Measurements from ENCODE around the gene CGRRF1.

Gene CGRRF1

DNA sequence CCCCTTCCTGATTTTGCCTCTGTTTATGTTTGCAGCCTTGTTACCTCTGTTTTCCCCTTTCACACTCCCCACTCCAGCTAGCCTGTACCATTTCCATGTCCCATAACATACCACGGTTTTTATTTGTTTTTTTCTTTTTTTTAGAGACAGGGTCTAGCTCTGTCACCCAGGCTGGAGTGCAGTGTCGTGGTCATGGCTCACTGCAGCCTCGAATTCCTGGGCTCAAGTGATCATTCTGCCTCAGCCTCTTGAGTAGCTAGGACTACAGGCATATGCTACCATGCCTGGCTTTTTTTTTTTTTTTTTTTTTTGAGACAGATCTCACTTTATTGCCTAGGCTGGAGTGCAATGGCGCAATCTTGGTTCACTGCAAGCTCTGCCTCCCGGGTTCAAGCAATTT is 38.8 kb downstream of the CGRRF1 start:
- DNase-seq (ENCODE audit: low spot score): no peak

DNA sequence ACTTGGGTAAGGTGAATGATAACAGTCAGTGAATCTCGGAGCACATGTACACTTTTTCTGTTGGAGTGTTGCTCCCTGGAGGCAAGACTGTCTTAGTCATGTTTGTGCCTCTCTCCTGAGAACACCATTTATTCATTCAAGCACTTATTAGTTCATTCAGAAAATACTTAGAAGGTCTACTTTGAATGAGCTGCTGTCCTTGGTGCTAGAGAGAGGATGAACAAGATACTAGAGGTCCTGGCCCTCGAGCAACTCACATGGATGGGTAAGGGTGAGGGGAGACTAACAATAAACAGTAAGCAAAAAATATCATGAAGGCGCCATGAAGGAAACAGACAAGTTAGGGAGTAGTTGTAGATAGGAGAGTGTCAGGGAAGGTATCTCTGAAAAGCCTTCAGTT is 40.2 kb downstream of the CGRRF1 start:
- DNase-seq (ENCODE audit: low spot score): no peak

DNA sequence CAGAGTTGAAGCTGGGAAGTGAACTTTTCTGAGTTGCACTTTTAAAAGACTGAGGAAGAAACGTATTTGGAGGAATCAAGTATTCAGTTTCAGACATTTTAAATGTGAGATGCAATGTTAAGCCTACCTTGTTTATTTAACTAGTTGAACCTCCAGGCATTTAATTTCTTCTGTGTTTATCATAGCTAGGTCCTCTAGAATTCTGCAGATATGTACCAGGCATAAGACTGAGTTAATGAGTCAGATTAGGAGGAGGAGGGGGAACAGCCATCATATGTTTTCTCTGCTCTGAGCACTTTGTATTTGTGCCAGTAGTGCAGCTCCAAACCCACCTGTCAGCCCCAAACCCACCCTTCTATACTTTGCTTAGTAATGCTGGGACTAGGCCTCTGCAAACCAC is 40.8 kb downstream of the CGRRF1 start:
- no peak for DNase-seq (ENCODE audit: low spot score)

DNA sequence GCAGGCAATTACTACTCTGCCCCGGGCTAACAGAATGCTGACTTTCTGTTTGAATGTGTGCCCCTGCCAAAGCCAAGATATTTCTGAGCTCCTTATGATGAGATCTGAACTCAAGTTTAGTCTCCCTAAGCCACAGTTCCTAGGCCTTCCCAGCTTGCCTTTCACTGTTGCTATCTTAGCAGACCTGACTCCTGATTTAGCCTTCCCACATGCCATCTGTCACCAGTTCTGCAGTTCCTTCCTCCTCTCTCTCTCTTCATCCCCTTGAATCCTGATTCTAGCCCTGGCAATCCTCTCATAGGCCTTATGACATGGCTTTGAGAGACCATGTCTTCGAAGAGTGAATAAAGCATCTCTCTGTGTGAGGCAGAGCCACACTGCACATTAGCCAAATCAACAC is 44.7 kb downstream of the CGRRF1 start:
- no peak for DNase-seq (ENCODE audit: low spot score)

DNA sequence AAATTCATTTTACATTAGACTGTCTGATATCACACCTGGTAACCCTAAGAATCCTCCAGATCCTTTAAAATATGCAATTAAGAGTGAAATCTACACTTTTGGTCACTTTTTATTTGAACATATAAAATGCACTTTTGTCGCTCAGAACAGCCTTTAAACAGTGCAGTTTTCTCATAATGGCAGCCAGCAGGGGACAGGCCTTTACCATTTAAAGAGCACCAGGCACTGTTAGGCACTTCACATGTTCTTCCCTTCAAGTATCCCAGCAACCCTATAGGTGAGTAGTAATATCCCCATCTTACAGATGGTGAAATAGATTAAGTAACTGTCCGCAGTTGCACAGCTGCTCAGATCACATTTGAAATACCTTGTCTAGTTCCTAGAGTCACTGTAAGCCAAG is 45.9 kb downstream of the CGRRF1 start:
- no peak for DNase-seq (ENCODE audit: low spot score)

DNA sequence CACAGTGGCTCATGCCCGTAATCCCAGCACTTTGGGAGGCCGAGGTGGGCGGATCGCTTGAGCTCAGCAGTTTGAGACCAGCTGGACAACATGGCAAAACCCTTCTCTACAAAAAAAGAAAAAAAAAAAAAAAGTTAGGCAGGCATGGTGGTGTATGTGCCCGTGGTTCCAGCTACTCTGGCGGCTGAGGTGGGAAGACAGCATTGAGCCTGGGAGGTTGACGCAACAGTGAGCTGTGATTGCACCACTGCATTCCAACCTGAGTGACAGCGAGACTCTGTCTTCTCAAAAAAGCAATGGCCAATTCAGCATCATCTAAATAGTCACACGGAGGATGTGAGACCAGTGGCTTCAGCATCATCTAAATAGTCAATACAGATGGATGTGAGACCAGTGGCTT is 46.8 kb downstream of the CGRRF1 start:
- no peak for DNase-seq (ENCODE audit: low spot score)

DNA sequence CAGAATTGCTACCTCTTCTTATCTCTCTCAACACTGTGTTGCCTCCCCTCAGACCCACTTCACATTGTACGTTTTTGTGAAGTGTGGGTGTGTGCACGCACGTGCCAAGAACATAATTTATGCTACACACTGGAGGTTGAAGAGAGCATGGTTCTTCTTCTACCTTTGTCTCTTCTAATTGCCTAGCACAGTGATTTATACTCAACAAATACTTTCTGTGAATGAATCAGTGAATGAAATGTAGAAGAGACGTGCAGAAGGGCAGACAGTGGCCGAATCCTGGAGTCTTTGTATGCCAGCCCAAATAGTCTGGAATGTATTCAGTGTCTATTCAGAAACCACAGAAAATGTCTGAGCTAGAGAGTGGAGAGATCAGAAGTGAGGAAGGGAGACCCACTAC is 52.6 kb downstream of the CGRRF1 start:
- DNase-seq (ENCODE audit: low spot score): no peak

DNA sequence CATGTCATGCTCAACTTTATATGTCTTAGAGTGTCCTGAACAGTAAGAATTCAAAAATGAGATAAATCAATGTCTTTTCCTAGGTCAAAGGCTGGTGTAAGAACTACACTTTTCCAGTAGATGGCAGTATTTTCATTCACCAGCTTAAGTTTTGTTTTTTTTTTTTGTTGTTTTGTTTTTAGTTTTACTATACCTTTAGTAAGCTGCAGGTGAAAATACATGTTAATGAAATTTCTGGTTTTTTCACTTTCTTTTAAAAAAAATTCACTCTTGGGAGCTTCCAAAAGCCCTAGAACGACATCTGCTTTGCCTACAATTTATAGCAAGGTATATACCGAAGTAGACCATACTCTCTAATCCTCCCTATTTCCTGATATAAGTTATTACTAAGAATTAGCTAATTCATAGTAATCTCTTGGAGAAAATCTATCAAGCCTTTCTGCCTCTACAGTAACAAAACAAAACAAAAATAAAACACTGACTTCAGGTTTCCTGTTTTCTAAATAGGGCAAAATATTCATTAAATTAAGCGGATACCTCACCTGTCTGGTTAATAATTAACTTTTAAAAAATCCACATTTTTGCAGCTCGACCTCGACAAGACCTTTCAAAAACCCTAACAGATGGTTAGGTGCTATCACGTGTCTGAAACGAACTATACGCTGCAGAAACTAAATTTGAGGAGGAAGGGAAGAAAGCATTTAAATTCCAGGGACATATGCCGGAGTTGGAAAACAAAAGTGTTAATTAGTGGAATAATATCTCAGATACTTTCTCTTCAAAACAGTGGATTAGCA is 54.6 kb downstream of the CGRRF1 start:
- DNase-seq (ENCODE audit: low spot score): no peak

DNA sequence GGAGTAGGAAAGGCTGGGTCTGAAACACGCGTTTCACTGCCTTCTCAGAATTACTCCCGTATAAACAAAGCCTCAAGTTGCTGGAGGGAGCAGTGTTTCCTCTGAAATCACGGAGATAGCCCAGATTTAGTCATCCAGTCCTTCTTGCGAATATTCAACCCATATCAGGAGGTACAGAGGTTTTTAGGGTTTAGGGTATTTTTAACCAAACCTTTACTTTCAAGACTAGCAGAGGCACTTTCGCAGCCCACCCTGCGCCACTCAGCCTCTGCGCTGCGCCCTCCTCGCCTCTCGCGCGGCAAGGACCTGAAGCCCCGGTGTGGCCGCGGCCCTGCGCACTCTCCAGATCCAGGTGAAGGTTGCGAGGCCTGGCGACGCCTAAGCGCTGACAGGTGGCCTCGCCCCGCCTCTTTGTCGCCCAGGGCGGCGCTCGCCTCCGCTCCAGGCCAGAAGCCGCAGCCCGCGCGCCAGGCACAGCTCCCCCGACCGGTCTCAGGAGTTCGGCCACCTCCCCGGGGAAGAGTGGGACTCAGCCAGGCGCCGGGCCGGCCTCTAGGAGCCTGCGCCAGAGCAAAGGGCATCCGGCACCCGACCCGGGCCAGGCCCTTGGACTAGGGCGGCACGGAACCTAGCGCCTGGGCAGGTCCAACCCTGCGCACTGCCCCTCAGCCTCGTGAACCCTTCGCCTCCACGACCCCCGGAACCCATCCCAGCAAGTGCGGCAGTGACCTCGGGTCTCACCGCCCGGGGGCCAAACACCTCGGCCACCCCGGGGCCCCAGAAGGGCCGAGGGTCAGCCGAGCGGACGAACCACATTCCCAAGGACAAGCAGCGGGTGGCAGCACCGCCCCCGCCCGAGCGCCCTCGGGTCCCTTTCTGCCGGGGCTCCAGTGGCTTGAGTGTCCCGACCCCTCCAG is 55.4 kb downstream of the CGRRF1 start:
- DNase-seq (ENCODE audit: low spot score): peak; percentile 80

DNA sequence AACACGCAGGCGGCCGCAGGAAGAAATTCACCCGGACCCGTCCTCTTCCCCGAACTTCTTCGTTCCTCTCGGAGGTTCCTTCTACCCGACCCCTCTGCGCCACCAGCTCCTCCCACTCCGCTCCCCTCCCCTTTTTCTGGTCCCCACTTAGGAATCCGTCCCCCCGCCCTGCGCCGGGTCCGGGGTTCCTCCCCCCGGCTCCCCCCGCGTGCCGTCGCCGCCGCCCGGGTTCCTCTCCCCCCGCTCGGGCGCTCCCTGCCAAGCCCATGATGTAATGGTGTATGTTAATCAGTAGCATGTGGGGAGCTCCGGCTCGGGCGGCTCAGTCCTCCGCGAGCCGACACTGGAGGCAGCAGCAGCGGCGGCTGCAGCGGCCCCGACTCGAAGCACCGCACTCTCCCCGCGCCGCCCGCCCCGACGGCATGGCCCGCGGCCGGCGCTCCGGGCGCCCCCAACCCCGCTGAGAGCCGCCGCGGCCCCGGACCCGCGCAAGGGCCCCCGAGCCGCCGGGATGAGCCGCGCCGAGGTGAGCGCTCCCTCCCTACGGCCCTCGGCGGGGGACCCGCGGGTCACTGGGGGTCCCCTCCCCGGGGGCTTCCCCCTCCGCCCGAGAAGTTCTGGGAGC is 56.2 kb downstream of the CGRRF1 start:
- DNase-seq (ENCODE audit: low spot score): peak; percentile 84

DNA sequence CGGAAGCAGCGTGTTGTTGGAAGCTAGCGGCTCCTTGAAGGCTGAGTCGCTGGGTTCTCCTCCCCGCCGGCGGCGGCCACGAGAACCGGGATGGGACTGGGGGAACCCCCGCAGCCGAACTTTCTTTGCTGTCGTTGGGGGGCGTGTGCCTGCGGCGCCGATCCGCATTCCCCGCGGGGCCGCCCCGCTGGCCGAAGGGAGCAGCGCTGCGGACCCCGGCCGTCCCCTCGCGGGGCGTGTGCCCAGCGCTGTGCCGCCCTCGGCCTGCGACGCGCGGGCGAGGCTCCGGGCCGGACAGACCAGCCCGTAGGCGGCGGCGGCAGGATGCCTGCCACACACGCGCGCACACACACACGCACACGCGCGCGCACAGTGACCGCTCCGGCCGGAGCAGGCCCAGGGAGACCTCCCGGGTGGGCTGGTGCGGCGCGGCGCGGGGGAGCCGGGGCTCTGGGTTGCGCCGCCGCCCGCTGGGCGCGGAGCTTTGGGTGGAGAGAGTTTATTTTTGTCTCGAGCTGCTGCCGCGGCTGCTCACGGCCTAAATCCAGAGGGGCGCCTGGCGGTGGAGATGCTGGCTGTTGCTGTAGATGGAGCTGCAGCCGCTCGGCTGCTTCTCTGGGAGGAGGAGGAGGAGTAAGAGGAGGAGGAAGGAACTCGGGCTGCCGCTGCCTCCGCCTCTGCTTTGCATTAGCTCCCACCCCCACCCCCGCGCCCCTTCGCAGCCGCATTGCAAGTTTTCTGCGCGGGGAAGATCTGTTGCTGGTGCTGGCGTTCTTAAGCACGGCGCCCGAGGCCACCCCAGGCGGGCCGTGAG is 56.9 kb downstream of the CGRRF1 start, which contains the start of gene SAMD4A:
Gene SAMD4A (plus strand): TSS at position 719 of the 814 bp plus-strand sequence. CDS start 789 bp downstream, outside the sequence.
- peak; percentile 84 for DNase-seq (ENCODE audit: low spot score)

DNA sequence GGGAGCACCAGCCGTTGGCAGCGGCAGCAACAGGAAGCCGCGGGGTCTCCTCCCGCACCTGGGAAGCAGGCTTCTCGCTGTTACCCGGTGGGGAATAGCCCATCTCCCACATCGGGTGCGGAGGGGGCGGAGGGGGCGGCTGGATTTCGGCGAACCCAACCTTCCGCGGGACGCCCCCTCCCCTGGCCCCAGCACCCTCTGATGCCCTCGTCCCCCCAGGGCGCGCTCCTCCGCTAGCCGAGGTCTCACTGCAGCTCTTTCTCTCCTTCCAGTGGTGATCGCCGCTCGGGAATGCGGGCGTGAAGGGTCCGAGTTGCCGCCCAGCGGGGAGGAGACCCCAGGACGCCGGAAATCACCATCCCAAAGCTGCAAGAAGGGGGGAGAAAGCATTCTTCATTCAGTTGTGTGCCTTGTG is 57.5 kb downstream of the CGRRF1 start:
- DNase-seq (ENCODE audit: low spot score): peak; percentile 76

DNA sequence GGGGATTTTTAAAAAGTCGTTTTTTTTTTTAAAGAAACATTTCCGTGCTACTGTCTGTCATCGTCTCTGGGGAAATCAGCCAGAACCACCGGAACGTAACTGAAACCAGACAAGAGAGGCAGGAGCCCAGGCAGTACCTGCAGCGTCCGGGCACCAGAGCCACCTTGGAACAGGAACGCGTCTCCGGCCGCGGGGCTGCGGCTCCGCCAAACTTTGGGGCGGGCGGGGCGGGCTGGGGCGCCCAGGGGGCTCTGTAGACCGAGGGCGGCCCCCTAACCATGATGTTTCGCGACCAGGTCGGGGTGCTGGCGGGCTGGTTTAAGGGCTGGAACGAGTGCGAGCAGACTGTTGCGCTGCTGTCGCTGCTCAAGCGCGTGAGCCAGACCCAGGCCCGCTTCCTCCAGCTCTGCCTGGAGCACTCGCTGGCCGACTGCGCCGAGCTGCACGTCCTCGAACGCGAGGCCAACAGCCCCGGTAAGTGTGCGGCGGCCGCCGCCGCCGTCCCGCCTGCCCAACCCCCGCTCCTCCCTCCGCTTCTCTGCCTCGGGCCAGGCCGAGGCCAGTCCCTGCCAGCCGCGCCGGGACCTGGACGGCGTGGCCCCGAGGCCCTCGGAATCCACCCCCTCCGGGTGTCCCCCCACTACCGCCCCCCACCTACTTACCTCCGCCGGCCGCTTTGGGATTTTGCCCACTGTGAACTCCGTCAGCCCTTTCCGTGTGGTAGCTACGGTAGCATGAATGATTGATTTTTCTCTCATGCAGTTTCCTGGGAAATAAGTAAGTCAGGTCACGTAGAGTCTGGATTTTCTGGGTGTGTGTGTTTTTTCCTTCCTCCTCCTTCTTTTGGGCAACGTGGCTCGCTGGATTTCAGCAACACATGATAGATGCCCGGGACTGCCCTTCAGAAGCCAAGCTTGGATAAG is 58.2 kb downstream of the CGRRF1 start:
- DNase-seq (ENCODE audit: low spot score): peak; percentile 81

DNA sequence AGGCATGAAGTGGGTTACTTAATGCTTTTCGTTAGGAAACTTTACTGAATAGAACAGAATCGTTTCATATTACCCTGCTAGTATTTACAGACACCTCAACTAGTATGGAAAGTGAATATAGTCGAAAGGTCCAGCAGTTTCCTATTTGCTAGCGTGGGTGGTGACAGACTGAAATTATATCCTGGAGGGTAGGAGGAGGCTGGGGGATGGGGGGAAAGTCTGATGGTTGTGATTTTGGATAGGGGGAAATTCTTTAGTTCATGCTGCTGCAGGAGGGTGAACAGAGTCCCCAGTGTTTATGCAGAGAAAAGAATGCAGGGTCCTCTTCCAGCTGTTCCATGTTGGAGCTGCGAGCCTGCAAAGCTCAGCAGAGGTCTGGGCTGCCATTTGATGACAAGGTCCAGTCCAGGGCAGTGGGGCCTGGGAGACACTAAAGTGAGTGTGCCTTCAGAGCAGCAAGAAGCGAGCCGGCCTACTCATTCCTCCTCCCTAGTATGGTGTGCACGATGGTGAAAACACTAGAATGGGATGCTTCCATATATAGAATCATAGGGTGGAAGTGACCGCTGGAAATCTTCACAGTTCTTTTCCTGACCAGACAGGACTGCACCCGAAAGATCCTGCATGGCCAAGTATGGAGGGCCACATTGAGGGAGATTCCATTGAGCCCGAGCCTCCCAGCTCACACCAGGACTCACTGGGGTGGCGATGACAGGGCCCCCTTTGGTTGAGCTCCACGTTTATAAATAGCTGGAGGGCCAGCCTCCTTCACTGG is 59.3 kb downstream of the CGRRF1 start:
- DNase-seq (ENCODE audit: low spot score): no peak

DNA sequence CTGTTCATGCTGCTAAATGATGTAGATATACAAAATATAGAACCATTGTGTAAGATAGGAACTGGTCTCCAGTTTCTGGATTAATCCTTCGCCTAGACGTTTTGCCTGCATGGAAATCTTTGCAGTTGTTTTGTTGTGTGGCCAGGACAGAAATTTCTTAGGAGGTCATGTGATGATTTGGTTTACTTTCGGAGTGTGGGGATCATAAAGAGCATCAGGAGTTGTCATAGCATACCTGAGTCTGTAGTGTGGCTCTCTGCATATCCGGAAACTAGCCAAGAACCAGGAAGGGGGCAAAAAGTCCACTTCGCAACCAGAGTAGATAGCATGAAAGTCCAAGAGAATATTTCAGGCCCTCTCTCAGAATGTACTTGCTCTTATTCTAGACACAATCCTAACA is 60.3 kb downstream of the CGRRF1 start:
- DNase-seq (ENCODE audit: low spot score): no peak

DNA sequence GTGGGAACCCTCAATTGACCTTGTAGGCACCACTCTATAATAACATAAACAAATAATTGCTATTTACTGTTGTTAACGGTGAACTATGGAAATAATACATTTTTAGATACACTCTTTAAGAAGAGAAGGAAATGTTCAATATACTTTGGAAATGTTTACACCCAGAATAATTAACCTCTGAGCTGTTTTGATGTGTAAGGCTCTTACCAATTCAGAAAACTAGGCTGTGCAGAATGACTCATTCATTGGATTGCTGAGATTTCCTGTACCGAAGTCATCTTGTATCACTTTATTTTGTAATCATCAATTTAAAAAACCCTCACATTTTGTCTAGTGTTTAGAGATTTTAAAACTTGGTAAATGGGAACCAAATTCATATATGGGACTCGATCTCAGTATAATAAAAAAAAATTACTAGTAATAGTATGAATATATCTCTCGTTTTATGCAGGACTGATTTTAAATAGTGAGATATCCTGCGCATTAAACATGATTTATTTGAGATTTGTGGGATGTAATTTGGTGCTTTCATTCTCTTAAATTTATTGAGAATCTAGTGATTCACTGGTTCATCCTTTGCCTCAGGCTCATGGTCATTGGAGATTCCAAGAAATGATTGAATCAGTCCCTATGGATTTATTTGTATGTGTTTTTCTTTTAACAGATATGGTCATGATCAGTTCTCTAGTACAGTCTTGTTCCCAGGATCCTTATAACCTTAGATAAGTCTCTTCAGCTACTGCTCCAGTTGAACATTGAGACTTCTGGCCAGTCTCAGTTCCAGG is 61.1 kb downstream of the CGRRF1 start:
- DNase-seq (ENCODE audit: low spot score): no peak

DNA sequence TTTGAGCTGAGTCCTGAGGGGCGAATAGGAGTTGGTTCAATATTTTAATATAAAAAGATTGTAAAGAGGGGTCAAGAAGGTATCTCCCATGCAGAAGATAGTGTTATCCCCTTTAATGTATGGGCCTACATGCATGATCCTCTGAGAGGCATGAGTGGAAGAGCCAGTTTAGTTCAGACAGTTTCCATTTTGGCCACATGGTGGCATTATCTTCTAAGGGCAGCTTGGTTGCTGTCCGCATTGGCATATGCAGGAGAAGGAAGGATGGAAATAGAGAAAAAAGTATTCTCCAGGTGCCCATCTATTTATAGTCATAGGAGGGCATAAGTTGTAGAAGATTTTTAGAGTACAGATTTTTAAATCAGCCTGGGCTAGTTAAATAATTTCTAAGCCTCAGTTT is 62.6 kb downstream of the CGRRF1 start:
- DNase-seq (ENCODE audit: low spot score): no peak

DNA sequence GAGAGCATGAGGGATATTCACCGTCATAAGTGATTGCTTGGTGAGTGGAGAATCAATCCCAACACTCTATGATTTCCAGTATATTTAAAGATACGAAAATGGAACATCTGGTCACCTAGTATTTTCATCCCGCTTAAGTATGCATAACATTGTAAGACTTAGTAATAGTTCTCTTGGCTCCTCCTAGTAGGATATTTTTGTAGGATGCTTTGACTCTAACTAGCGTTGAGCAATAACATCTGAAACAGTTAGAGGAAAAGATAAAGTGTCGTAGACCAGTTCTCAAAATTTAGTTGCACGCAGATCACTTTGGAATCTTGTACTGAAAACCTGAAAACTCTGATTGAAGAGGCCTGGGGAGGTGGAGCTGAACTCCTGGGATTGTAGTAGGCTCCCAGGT is 64.8 kb downstream of the CGRRF1 start:
- no peak for DNase-seq (ENCODE audit: low spot score)

DNA sequence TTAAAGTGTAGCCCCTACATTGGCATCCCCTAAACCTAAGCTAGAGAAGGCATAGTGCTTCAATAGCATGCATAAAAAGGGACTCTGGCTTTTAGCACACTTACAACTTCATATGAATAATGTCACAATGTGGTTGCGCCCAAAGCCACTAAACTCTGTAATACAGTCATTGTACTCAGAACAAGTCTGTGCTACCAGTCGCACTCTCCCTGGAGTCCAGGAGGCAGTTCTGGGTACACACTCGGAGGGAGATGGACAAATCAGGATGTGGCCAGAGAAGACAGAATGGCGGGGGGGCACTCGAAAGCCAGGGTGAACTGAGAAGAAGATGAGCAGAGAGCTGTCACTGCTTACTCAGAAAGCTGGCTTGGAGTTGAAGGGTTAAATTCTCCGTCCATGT is 67.8 kb downstream of the CGRRF1 start:
- no peak for DNase-seq (ENCODE audit: low spot score)
